NCI-H1436 treated with DMSO at 0.1 percent for 48 hours (cell line): ENCODE results near the gene ADGRE1.
"Not testable (repeated sequence)": the region's sequence is repeated elsewhere in the genome, so short reads cannot be mapped to it uniquely, and the experiment has no call there.

Source experiments
- DNase-seq: peaks from one replicate; lab custom pipeline; 2025; lab: John Stamatoyannopoulos, UW

Gene ADGRE1

GRCh38 chr19:6887316-6887715, at the start of gene ADGRE1:
TSS of gene ADGRE1 (plus strand) at chr19:6887579. CDS start at chr19:6887609, 30 bp downstream.
- no peak for DNase-seq

GRCh38 chr19:6838062-6838655, 49.2 kb upstream of the ADGRE1 start:
- DNase-seq, result no peak

- DNase-seq, result no peak
These were observed 44.3 kb upstream of the ADGRE1 start for GRCh38 chr19:6842871-6843607.

- DNase-seq, result no peak
These were observed 39.6 kb upstream of the ADGRE1 start for GRCh38 chr19:6847828-6848200.

GRCh38 chr19:6848986-6849385, 38.4 kb upstream of the ADGRE1 start:
- no peak for DNase-seq

- no peak for DNase-seq
These were observed 37.5 kb upstream of the ADGRE1 start for GRCh38 chr19:6849876-6850275.

- DNase-seq, result no peak
These were observed 36.0 kb upstream of the ADGRE1 start for GRCh38 chr19:6851359-6851758.

GRCh38 chr19:6852001-6852400, 35.4 kb upstream of the ADGRE1 start:
- no peak for DNase-seq

GRCh38 chr19:6853868-6854267, 33.5 kb upstream of the ADGRE1 start:
- DNase-seq, result no peak

GRCh38 chr19:6854758-6855157, 32.6 kb upstream of the ADGRE1 start:
- DNase-seq, result no peak

- DNase-seq, result no peak
These were observed 30.5 kb upstream of the ADGRE1 start for GRCh38 chr19:6856749-6857372.

GRCh38 chr19:6861683-6862286, 25.6 kb upstream of the ADGRE1 start:
- no peak for DNase-seq

GRCh38 chr19:6862673-6863078, 24.7 kb upstream of the ADGRE1 start:
- no peak for DNase-seq

- DNase-seq, result no peak
These were observed 22.9 kb upstream of the ADGRE1 start for GRCh38 chr19:6864325-6864940.

- no peak for DNase-seq
These were observed 21.5 kb upstream of the ADGRE1 start for GRCh38 chr19:6865849-6866248.

GRCh38 chr19:6866741-6867151, 20.6 kb upstream of the ADGRE1 start:
- no peak for DNase-seq

GRCh38 chr19:6868351-6868750, 19.0 kb upstream of the ADGRE1 start:
- DNase-seq, result no peak

- not testable (repeated sequence) for DNase-seq
These were observed 18.1 kb upstream of the ADGRE1 start for GRCh38 chr19:6869151-6869882.

- no peak for DNase-seq
These were observed 13.5 kb upstream of the ADGRE1 start for GRCh38 chr19:6873708-6874431.

GRCh38 chr19:6875218-6875617, 12.2 kb upstream of the ADGRE1 start:
- no peak for DNase-seq

- DNase-seq, result no peak
These were observed 10.6 kb upstream of the ADGRE1 start for GRCh38 chr19:6876748-6877147.
